Thoracic aorta endothelial cell (primary cell): ENCODE results near the gene TOPBP1. TPM values are rescaled to one million over a fixed set of nuclear protein-coding genes. Genes with fewer than 3 reads are reported as not detected.

Experiments
- small RNA-seq: library from RNA; depleted of rRNA; stranded (forward); fragments of <200 nt; gene quantifications from one replicate; pipeline ENCODE3, GENCODE V24; 2012
- total RNA-seq: library from RNA; depleted of rRNA; stranded (reverse); fragments of >200 nt; gene quantifications from 2 replicates; pipeline ENCODE4 v1.2.3, GENCODE V29; 2012

TOPBP1 gene
- 83.0 and 92.5 TPM in 2 replicates for total RNA-seq

GRCh38 chr3:133661454-133662277 lies at the start of gene TOPBP1:
Gene TOPBP1, minus strand, starts transcription at chr3:133661941. Its CDS starts 814 bp downstream, at chr3:133661127.

DNA sequence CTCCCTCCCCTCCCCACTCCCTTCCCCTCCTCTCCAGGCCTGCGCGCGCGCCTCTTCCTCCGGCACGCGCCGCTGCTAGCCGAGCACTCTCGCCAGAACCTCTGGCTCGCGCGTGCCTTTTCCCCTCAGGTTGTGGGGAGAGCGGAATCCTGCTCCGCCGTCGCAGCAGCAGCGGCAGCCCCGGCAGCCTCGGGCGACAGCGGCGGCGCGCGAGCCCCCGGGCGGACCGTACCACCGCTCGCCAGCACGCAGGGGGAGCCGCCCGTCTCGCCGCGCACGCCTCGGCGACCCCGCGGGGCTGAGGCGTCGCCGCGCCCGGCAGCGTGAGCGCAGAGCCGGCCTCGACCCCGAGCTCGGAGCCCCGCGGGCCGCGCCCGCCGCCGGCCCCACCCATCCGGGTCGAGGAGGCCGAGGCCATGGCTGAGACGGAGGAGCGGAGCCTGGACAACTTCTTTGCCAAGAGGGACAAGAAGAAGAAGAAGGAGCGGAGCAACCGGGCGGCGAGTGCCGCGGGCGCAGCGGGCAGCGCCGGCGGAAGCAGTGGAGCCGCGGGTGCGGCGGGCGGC lies 88.0 kb downstream of the TOPBP1 start, which contains the start of gene CDV3:
Gene CDV3 (plus strand): TSS at position 58 of the 566 bp plus-strand sequence. CDS start 359 bp downstream, at position 417.

Small RNA genes within 50 kb of the gene (small RNA-seq; reads per million reads assigned to genes)
- gene RF00438 (not detected), gene RNA5SP140 (not detected), gene RNU6-678P (not detected)

Other genes starting within 250 kb of the TOPBP1 start
- gene CDV3, start 88.3 kb downstream of the TOPBP1 start, total RNA-seq = 251 and 280 TPM in 2 replicates
- 0.14 TPM in 1 of 2 replicates, not detected in the other for gene TF, start 84.5 kb upstream of the TOPBP1 start, total RNA-seq
- 55.2 and 68.4 TPM in 2 replicates for gene SRPRB, start 143.9 kb upstream of the TOPBP1 start, total RNA-seq
- 0.66 and 0.72 TPM in 2 replicates for gene RAB6B, start 233.9 kb upstream of the TOPBP1 start, total RNA-seq